Measurements from ENCODE around the gene TUBA3D. TPM values are rescaled to one million over a fixed set of nuclear protein-coding genes. Genes with fewer than 3 reads are reported as not detected.
"Not testable (repeated sequence)": the region's sequence is repeated elsewhere in the genome, so short reads cannot be mapped to it uniquely, and the experiment has no call there.

TUBA3D gene
- total RNA-seq, 1 experiment from 2014 or later = not detected

DNA sequence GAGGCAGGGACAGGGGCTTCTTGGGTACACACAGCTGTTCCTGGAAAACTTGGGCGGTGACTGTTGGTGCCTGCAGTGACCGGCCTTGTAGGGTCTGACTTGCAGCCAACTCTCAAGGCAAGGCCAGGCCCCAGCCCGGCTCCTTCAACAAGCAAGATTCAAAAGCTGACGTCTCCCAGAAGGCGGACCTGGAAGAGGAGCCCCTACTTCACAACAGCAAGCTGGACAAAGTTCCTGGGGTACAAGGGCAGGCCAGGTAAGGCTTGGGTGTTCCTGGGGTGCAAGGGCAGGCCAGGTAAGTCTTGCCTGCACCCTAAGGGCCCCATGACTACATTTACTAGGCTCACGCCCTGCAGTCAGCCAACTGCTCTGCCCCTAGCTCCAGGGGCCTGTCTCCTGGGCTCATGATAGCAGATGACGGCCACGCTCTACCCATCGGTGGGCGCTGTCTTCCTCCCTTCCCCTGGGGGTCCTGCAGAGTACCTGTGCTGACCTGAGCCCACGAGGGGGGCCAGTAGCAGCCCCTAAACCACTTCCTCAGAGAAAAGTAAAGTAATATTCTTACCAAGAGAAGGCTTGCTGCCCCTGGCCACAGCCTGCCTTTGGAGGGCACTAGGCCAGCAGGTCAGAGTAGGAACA lies 55.7 kb downstream of the TUBA3D start:
- not testable (repeated sequence) for H3K27ac ChIP-seq, DNase-seq, H3K36me3 ChIP-seq

More for the DNA sequence above, 55.7 kb downstream of the TUBA3D start:
- H3K27me3 ChIP-seq; H3K9me3 ChIP-seq (replicated peaks); H3K4me1 ChIP-seq; H3K4me3 ChIP-seq: not testable (repeated sequence)

Other genes with a start within 250 kb of the TUBA3D start
- gene RAB6D, start 112.0 kb upstream of the TUBA3D start, total RNA-seq (2014; rRNA removed; shearing (Covaris generic)) = not detected in 2 replicates
- gene MZT2A, start 16.3 kb downstream of the TUBA3D start, total RNA-seq (2014; rRNA removed; shearing (Covaris generic)) = 69.3 and 94.4 TPM in 2 replicates
- 0.13 TPM in 1 of 2 replicates, not detected in the other for gene CCDC74A, start 51.8 kb downstream of the TUBA3D start, total RNA-seq (2014; rRNA removed; shearing (Covaris generic))

Measured in SJCRH30 (cell line).